Activated gamma-delta T cell treated with Interleukin-2 at 50 U/mL for 16 hours (primary cell): ENCODE measurements around the gene KCNJ15.
"Not testable (repeated sequence)": the region's sequence is repeated elsewhere in the genome, so short reads cannot be mapped to it uniquely, and the experiment has no call there.

Source experiments
- DNase-seq: peaks from one replicate; pipeline ENCODE4 v3.0.0-alpha.2; 2020

Gene KCNJ15

GRCh38 chr21:38256599-38257302, at the start of gene KCNJ15:
Gene KCNJ15 (plus strand): TSS chr21:38256991. CDS start chr21:38299262, 42,271 bp downstream.
- DNase-seq: no peak

- no peak for DNase-seq
Observed at GRCh38 chr21:38208118-38208517, 48.7 kb upstream of the KCNJ15 start.

- no peak for DNase-seq
Observed at GRCh38 chr21:38211321-38211720, 45.5 kb upstream of the KCNJ15 start.

- no peak for DNase-seq
Observed at GRCh38 chr21:38212706-38213105, 44.1 kb upstream of the KCNJ15 start.

- peak; percentile 44 for DNase-seq
Observed at GRCh38 chr21:38219049-38219628, 37.7 kb upstream of the KCNJ15 start.

- DNase-seq: no peak
Observed at GRCh38 chr21:38220270-38220737, 36.5 kb upstream of the KCNJ15 start.

- DNase-seq: no peak
Observed at GRCh38 chr21:38221594-38221993, 35.2 kb upstream of the KCNJ15 start.

- DNase-seq: no peak
Observed at GRCh38 chr21:38223893-38224540, 32.8 kb upstream of the KCNJ15 start.

GRCh38 chr21:38227401-38227800, 29.4 kb upstream of the KCNJ15 start:
- no peak for DNase-seq

- DNase-seq: no peak
Observed at GRCh38 chr21:38228115-38228514, 28.7 kb upstream of the KCNJ15 start.

GRCh38 chr21:38228537-38228936, 28.3 kb upstream of the KCNJ15 start:
- DNase-seq: no peak

GRCh38 chr21:38229260-38229877, 27.4 kb upstream of the KCNJ15 start:
- no peak for DNase-seq

GRCh38 chr21:38234395-38235142, 22.2 kb upstream of the KCNJ15 start:
- no peak for DNase-seq

- DNase-seq: not testable (repeated sequence)
Observed at GRCh38 chr21:38235251-38235650, 21.5 kb upstream of the KCNJ15 start.

- DNase-seq: no peak
Observed at GRCh38 chr21:38236232-38236631, 20.6 kb upstream of the KCNJ15 start.

GRCh38 chr21:38239672-38240071, 17.1 kb upstream of the KCNJ15 start:
- DNase-seq: no peak

GRCh38 chr21:38240129-38240528, 16.7 kb upstream of the KCNJ15 start:
- DNase-seq: no peak

- no peak for DNase-seq
Observed at GRCh38 chr21:38241029-38241740, 15.6 kb upstream of the KCNJ15 start.

GRCh38 chr21:38242061-38242460, 14.7 kb upstream of the KCNJ15 start:
- DNase-seq: no peak

GRCh38 chr21:38243732-38244406, 12.9 kb upstream of the KCNJ15 start:
- DNase-seq: no peak

- DNase-seq: no peak
Observed at GRCh38 chr21:38244407-38244787, 12.4 kb upstream of the KCNJ15 start.
